HG03066 (cell line): ENCODE measurements around the gene ZSWIM6.
A peak's percentile ranks its signal among the peaks of the same experiment; 100 is the strongest.

Experiments
- ATAC-seq: cut with Tn5 transposase; IDR thresholded peaks from one replicate; pipeline ENCODE4 v1.9.1; 2021; ENCODE audit warnings: low read depth; ENCODE audit not compliant: unreplicated experiment

The ZSWIM6 gene

GRCh38 chr5:61331407-61332357, at the start of gene ZSWIM6:
Gene ZSWIM6, plus strand, starts transcription at chr5:61332258. Its CDS starts 15 bp downstream, at chr5:61332273.
- ATAC-seq: peak; percentile 64

DNA sequence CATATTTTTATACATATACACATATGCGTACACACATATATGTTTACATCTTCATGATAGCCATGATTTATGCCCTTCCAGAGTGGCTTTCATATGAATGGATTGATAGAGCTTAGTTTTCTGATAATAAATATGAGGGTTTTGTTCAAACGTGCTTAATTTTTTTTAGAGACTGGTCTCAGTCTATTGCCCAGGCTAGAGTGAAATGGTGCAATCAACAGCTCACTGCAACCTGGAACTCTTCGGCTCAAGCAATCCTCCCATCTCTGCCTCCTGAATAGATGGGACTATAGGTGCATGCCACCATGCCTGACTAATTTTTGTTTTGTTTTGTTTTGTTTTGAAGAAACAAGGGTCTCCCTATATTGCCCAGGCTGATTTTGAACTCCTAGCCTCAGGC, 48.6 kb upstream of the ZSWIM6 start:
- ATAC-seq: no peak

GRCh38 chr5:61285531-61285930, 46.5 kb upstream of the ZSWIM6 start:
- no peak for ATAC-seq

DNA sequence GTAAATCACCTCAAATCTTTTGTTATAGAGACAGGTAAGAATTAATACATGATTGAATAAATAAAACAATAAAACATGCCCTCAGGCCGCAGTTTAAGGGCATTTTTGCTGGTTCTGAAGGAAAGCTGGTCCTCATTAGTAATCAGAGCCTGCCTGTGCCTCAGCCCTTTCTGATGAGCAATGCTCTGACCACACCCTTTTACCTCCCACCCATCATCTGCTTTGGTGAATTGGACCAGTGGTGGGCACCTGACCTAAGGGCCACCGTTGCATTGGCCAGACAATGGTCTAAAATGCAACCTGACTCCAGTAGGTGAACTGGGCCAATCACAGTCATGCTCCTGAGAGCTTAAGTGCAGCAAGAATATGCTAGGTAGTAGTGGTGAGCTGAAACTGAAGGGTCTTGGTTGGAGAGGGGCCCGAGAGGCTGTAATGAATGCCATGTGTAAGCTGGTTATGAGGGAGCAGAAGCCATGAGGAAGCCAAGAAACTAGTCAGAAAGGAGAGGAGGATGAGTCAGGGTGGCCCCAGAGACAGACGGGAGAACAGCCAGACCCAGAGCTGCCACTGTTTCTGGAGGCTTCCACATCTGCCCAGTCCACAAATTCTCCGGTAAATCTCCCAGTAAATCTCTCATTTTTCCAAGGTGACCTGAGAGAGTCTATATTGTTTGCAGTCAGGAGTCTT, 45.5 kb upstream of the ZSWIM6 start:
- ATAC-seq: no peak

DNA sequence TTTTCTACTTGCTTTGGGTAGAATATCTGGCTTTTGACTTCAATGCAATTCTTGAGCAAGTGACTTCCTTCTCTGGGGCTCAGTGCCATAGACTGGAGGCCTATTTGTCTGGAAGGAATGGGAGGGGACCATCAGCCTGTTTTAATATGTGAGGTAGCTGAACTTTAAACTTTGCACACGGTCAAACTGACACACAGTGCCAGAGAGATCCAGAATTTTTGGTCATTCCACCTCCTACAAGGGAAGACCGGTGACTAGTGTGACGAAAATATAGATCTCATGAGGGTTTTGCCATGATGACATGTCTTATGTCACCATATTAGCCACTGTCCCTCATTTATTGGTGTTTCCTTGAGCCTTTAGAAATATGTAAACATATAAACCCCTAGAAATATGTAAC, 44.6 kb upstream of the ZSWIM6 start:
- ATAC-seq: no peak

GRCh38 chr5:61289241-61289640, 42.8 kb upstream of the ZSWIM6 start:
- no peak for ATAC-seq

GRCh38 chr5:61289669-61290306, 42.3 kb upstream of the ZSWIM6 start:
- ATAC-seq: no peak

GRCh38 chr5:61290791-61291210, 41.3 kb upstream of the ZSWIM6 start:
- no peak for ATAC-seq

DNA sequence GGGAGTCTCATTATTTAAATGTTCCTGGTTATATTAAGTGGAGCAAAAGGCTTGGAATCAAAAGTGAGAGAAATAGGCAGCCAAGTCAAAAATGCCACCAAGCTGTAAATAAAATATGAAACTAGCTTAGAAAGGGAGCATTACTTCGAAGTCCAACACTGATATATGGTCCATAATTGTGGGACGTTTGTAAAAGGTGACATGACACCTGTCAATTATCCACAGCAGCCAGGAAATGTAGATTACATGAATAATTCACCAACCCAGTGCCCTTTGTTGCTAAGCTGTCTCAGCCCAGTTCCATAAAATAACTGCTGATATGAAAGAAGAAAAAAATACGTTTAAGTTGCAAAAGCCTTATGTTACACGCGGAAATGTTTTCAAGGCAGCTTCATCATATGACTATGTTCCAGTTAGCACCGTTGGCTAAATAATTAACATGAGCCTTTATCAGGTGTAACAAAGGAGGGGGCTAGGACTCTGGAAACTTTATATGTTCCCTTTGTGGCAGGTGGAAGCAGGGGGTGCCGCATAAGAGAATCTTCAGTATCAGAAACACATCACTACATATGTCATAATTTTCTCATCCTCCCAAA, 39.9 kb upstream of the ZSWIM6 start:
- no peak for ATAC-seq

- ATAC-seq: no peak
Measured at GRCh38 chr5:61293071-61293470, 39.0 kb upstream of the ZSWIM6 start.

DNA sequence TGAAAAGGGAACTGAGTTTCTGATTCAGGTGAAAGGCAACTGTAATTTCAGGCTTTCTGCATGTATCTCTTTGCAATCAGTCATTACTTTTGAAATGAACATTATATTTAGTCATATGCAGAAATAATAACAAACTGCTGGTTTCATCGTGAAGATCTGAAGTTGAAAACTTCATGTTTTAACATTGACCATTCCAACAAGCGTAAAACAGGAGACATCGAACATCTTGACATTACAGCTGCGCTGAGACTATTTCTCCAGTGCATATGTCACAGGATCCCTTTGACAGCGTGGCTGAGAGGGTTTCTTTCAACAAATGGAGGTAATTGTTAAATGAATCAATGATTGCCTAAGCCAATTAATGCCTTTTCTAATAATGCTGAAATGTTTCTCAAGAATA, 38.2 kb upstream of the ZSWIM6 start:
- no peak for ATAC-seq

DNA sequence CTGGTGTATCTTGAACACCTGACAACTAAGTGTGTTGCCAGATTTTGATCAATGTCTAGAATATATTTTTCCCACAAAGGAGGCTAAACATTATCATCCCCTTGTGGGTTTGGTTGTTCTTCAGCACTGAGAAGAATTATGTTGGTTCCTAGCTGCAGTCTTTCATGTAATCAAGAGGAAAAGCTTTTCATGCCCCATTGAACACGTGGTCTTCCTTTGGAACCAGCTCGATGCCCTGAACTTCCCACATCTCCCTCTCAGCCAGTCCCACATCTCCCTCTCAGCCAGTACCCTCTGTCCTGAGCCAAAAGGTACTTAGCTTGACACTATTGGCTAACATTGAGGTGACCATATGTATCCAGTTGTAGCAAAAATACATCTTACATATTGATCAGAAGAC, 36.7 kb upstream of the ZSWIM6 start:
- ATAC-seq: no peak

DNA sequence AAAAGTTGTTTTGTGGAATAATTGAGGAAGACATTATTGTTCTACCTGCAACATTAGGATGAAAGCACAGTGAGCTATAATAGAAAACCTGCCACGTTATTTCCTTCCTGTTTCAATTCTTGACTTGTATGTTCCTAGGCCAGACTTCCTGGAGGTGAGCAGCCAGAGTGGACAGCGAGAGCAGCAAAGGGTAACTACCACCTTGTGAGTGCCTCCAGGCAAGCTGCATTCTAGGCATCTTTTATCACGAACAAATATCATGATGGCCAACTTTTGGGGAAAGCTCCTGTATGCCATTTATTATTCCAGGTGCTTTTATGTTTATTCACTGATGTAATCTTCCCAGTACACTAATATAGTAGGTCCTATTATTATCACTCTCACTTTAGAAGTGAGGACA, 34.0 kb upstream of the ZSWIM6 start:
- no peak for ATAC-seq

GRCh38 chr5:61298580-61298979, 33.5 kb upstream of the ZSWIM6 start:
- ATAC-seq: no peak

DNA sequence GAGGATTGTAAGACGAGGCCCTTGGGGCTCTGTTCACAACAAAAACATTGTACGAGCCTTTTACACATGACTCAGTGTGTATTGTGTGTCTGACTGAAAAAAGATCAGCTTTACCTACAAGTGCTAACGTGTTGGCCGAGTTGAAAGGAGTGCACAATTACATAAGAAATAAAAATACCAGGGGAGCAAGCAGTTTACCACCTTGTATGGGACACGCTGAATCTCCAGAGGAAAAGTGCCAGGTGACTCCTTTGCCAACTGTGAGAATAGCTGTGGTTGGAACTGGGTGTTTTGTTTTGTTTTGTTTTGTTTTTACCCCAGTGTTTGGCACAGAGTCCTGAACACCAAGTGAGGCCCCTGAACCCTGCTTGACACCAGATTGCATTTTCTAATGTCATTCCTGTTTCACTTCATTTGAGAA, 32.8 kb upstream of the ZSWIM6 start:
- no peak for ATAC-seq

DNA sequence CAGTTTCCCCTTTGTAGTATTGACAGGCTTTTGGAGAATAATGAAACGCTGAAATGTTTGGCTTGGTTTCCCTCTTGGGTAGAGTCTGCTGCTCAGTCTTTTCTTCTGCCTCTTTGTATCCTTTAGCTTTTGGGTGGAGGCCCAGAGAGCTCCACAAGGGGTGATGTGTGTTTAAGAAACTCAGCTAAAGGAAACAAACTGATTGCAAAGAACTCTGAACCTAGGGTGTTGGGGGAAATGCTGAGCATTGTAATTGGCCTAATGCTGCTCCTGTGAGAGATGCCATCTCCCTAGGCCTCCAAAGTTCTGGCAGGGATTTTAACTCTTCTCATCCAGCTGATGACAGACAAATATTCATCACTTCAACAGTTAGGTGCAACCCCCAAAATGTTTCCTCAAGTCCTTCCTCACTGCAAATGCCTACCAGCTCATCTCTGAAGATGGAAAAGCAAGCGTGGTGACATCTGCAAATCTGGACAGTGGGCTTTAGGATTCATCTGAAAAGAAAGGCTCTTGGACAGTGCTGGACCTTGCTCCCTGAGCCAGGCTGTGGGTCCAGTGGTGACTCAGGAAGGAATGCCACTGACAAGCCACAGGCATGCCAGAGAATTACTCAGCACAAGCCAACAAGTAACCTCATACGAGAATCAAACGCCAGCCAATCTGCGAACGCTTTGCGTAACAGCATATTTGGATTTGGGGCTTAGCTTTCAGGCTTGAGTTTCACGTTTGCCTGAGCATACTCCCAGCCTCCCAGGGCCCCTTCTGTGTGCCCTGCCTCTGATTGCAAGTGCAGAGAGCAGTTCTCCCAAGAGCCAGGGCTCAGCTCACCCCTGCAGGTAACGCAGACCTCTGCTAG, 30.5 kb upstream of the ZSWIM6 start:
- no peak for ATAC-seq

GRCh38 chr5:61302200-61302563, 29.9 kb upstream of the ZSWIM6 start:
- ATAC-seq: no peak

- ATAC-seq: no peak
Measured at GRCh38 chr5:61303346-61303745, 28.7 kb upstream of the ZSWIM6 start.

DNA sequence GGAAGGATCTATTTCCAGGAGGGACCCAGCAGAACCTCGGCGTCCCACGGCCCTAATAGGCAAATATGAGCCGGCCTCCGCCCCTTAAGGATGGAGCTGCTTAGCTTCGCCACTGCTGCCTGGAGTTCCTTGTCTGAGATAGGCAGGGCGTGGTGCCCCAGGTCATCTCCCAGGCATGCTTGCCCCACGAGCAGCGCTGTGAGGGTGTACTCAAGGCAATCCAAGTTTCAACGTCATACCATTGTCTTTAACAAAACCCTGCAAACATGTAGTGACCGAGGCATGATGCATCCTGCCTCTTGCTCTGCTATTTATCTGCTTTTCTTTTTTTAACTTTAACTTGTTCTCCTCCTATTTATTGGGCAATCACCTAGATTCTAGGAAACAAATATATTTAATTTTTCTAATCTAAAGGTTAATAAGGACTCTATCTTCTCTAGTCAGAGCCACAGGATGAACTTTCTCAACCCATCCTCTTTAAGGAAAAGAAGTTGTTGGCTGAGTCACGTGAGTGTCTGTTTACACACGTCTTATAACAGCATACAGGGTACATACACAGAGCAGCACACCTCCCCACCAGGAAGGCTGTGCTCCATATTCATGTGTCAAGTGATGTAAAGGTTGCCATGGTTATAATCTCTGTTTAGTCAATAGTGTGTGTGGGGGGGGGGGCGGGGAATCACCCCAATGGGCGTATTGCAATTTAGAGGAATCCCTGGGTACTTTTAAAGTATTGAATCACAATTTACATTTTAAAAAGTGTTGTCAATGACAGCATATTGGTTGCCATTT, 27.3 kb upstream of the ZSWIM6 start:
- ATAC-seq: no peak
